Limb (tissue), 2 donors: ENCODE results near the gene B4GAT1.
"Not testable (repeated sequence)": the region's sequence is repeated elsewhere in the genome, so short reads cannot be mapped to it uniquely, and the experiment has no call there.

Experiments
- DNase-seq, 2 donors: peaks; one replicate each; pipeline ENCODE4 v3.0.0-alpha.2; 2016; ENCODE audit errors: extremely low spot score in 2 of 2

B4GAT1 gene

DNA sequence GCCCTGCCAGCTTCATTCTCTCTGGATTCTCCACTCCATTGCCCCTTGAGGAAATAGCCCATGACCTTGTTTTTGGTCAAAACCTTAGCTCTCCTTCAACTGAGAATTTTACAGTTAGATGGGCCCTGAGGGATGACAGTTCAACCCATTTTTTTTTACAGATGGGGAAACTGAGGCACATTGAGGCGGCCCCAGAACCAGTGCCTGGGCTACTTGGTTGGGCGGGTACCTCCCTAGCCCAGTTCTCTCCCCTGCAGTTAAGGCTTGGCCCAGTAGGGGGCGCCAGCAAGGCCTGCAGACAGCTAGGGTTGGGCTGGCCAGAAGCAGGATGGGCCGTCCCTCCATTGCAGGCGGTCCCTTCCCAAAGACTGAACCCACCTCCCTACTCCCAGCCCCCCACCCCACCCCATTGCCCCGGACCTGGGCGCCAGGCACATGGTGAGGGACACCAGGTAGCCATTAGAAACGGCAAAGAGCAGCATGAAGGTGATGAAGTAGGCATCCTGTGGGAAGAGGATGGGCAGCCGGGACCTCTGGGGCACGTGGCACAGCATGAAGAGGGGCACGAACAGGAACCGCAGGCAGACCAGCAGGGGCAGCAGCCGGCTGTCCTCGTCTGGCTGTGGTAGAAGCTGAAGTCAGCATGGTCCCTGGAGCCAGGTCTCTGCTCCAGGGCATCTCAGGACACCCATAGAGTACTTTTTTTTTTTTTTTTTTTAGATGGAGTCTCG, 16.5 kb upstream of the B4GAT1 start:
- peak in 1 of 2 donors; percentile 57 for DNase-seq

DNA sequence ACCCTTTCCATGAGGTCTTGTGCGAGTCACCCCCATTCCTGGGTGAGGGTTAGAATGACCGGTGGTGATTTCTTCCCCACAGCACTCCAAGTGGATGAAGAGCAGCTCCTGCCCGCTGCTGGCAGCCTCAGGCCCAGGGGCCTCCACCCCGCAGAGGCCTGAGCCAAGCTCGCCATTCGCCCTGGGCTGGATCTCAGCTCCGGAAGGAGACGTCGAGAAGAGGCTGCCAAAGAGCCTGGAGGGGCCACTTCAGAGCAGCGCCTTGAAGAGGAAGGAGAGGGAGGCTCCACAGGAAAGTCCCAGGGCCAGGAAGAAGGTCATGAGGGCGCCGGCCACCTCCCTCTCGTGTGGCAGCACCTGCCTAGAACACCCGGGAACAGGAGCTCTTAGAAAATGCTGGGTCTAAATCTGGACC, 15.8 kb upstream of the B4GAT1 start:
- no peak for DNase-seq

DNA sequence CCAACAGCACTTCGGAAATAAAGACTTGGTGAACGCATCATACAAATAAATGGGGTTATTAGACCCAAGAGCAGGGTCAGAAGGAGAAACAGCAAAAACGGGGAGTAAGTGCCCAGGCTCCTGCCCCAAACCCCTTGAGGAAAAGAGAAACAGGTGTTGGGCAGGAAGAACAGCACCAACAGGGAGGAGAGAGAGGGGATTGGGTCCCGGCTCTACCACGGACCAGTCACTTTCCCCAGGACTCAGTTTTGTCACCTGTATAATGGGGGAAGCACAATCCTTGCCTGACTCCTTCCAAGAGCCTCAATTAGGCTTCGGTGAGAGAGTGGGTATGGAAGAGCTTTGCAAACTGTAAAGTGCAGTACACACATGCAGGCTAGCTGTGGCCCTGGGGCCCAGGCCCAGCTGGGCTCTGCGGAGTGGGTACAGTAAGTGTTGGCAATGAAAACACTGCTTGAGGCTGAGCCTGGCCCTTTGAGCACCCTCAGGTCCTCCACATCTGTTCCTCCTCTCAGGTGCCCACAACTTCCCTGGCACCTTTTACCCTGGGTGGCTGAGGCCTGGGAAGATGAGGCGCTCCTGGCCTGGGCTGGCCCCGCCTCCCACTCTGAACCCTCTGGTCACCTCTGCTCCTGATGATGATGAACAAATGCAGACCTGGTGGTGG, 15.2 kb upstream of the B4GAT1 start:
- DNase-seq: no peak

DNA sequence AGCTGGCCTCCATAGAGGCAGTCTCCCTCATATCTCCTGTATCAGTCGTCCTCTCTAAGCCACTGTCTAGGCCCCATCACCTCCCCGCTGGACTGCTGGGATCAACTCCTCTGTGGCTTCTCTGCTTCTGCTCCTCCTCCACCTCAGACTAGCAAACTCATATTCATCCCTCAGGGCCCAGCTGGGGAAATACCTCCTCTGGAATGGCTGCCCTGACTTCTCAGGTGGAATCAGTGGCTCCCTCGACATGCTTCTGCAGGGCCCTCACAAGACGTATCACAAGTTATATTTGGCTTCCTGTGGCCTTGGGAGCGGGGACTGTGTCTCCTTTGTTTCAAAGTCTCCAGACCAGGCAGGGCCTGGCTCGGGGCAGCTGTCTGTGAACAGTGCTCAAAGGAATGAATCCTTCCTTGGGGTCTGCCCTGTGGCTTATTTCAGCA, 14.1 kb upstream of the B4GAT1 start:
- no peak for DNase-seq

DNA sequence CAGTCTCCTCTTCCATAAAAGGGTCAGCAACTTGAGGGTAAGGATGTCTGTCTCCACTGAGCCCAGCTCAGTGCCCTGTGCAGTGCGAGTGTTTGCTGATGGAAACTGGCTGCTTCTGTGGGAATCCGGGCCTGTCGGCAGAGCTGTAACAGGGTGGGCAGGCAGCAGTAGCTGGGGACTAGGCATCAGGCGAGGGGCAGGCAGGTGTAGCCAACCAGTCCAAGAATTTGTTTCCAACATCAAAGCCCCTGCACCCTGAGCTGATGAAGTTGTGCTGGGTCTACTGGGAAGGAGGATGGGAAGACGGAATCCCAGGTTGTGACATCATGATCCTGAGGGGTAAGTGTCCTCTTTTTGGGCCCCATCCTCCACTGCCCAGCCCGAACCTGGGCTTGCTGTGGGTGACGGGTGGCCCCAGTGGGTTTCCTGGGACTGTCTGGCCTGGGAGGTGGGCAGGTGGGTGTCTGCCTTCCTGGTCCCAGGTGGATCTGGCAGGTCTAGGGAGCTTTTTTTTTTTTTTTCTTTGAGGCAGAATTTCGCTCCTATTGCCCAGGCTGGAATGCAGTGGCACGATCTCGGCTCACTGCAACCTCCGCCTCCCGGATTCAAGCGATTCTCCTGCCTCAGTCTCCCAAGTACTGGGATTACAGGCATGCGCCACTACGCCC, 13.1 kb upstream of the B4GAT1 start:
- no peak for DNase-seq

DNA sequence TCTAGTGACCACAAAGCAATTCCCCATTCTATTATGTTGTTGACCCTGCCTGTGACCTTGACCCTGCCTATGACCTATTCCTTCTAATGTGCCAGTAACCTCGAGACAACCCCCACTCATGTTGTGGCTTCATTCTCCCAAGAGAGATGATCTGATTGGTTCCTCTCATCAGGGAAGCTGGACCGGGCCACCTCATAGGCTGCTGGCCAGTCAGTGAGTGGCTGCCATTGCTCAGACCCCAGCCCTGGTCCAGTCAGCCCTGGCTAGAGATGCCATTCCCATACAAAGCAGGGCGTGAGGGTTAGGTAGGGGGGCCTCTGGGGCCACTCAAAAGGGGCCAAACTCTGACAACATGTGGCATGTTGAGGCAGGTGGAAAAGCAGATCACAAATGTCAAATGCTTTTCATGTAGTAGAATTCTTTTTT, 12.2 kb upstream of the B4GAT1 start:
- no peak for DNase-seq

DNA sequence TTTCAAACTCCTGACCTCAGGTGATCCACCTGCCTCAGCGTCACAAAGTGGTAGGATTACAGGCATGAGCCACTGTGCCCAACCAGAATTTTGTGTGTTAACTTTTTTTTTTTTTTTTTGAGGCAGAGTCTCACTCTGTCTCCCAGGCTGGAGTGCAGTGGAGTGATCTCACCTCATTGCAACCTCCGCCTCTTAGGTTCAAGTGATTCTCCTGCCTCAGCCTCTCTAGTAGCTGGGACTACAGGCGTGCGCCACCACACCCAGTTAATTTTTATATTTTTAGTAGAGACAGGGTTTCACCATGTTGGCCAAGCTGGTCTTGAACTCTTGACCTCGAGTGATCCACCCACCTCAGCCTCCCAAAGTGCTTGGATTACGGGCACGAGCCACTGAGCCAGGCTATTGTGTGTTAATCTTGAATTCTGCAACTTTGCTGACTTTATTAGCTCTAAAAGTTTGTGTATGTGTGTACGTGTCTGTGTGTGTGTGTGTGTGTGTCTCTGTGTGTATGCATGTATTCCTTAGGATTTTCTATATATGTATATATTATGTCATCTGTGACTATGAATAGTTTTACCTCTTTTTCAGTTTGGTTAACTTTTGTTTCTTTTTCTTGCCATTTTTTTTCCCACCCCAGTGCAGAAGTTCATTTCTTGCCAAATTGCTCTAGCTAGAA, 3.3 kb upstream of the B4GAT1 start:
- DNase-seq: not testable (repeated sequence)

DNA sequence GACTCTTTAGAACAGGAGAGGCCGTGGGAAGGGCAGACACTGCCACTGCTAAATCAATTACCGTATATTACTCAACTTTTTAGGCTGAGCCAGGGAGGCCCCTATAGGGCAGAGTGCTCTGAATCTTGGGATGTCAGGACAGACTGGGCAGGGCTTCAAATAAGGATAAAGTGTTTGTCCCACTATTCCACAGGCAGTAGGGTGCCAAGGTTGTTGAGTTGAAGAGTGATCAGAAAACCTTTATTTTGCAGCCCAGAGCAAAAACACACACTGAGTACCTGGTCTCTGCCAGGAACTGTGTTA, 1.6 kb upstream of the B4GAT1 start:
- no peak for DNase-seq

DNA sequence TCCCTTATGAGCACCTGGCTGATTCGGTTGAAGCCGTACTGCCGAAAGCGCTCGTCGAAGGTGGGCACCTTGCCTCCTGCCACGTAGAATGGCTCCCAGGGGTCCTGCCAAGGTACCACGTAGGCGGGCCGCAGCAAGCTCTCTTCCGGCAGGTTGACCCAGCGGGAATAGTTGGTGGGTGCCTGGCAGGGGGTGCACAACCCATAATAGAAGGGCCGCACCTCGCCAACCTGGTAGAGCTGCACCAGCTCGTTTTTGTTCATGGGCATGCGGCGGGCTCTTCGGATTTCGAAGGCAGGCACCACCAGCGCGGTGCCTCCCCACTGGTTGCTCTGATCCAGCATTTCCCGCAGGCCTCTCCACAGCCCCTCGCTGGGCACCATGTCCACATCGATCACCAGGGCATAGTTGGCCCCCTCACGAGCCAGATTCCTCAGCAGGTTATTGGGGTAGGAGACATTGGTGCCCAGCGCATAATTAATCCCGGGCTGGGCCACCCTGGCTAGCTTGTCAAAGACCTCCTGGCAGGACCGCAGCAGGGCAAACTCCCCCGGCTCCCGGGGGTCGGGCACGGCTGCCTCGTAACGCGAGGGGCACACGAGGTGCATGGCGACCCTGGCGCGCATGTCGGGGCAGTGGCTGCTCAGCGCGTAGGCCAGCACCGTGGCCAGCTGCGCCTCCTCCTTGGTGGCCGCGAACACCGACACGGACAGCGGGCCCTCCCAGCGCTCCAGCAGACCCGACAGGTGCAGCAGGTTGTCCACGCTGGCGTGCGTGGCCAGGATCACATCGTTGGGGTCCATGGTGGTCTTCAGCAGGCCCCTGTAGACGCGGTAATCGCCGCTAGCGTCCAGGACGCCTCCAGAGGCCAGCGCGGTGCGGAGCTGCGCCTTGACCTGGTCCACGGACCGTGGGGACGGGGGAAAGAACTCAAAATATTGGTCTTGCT, 679 bp downstream of the B4GAT1 start:
- DNase-seq: no peak

DNA sequence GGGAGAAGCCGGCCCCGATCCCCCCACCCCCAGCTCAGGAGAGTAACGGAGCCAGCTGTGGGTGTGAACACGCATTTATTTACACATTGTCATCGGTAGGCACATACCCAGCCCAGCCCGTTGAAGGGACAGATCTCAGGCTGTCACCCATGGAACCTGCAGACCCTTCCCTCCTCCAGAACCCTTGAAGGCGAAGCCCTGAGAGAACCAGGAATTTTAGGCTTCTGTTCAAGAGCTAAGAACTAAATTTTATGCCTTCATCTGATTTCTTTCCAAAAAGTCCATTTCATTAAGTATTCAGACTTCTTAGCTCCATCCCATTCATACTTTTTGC, 2.1 kb downstream of the B4GAT1 start:
- DNase-seq: no peak

DNA sequence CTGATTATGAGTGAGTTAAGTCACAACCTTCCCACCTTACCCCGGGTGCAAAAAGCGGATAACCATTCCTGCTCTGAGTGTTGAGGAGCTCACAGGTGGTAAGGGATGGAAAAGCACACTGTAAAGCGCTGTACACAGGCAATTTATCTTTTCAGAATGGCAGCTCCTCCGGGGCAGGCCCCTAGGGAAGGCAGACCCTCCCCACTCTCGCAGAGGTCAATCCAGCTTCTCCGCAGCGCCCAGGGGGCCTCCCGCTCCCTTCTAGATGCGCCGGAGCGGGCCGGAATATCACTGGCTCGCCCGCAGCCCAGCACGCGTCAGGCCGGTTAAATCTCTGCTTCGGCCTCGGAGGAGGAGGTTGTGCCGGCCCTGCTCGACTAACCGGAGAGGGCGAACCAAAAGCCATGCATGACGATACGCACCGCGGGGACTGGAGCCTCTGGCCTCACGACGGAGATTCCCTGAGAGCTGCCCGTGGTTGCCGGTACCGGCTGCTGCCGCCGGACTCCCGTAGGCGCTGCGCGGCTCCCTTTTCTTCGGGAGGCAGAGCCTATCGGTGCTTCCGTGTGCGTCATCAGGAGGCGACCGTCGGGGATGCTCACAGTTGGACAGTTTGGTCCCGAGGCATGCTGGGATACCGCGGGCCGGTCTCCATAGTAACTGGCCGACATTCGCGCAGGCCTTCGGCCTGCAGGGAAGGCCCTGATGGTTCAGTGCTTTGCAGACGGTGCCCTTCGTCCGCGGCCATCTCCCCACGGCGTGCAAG, 2.7 kb downstream of the B4GAT1 start, which contains the start of gene BRMS1:
BRMS1 (minus strand) TSS at position 555 of the 766 bp plus-strand sequence. CDS start 2,870 bp downstream, outside the sequence.
- DNase-seq: peak; percentile 97

DNA sequence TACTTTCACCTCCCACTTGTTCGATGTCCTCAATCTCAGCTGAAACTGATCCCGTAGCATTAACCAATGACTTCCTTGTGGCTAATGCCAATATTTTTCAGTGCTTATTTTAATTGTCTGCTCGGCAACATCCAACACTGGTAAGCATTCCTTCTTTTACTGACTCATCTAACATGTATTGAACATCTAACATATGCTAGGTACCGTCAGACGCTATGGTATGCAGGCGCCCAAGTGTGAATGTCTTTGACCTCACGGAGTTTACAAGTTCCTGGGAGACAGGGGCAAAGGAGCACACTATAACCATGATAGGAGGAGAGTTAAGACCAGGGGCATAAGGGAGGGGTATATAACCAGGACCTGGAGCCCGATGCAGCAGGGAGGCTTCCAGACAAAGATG, 4.3 kb downstream of the B4GAT1 start:
- no peak for DNase-seq

DNA sequence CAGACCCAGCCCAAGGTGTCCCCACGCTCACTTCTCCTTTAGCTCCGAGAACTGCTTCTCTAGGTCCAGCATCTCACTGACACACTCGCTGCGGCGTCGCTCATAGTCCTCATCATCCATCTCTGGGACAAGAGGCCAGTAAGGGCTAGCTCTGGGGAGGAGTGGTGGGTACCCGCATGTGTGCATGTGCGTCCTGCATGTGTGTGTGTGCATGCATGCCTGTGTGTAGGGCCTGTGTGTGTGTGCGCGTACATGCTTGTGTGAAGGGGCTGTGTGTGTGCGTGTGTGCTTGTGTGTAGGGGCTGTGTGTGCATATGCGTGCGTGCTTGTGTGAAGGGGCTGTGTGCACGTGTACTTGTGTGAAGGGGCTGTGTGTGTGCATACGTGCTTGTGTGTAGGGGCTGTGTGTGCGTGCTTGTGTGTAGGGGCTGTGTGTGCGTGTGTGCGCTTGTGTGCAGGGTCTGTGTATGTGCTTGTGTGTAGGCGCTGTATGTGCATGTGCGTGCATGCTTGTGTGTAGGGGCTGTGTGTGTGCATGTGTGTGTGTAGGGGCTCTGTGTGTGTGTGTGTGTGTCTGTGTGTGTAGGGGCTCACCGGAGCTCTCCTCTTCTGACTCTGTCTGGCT, 5.8 kb downstream of the B4GAT1 start:
- no peak for DNase-seq

DNA sequence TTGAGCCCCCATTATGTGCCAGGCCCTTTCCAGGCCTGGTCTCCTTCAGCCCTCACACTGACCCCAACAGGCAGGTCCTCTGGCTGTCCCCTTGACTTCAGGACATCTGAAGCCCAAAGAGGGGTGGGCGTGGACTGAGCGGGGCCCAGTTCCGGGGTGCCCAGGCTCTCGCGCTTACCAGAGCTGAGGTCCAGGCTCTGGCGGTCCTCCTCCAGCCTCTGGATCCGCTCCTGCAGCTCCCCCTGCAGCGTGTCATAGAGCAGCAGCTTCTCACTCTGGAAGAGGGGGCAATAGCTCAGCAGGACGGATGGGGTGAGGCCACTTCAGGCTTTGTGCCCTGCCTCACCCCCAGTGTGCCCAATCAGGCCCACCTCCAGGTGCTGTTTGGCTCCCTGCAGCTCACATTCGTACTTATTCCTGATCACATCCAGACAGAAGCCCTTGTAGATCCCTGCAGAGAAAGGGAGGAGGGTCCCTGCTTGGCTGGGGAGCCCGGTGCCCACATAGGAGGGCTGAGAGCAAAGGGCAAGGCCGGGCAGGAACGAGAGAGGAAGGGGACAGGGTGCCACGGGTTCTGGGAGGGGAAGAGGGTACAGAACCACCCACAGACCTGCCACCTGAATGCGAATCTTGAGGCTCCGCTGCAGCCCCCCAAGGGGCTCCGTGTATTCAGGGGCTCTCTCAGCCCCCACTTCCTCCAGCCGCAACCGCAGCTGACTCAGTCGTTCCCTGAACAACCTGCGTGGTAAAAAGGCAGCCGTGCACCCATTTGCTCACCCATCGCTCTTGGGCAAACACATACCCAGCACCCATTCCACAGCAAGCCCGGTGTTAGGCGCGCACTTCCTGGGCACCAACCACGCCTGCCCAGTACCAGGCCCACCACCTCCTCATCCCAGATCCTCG, 6.6 kb downstream of the B4GAT1 start:
- DNase-seq: no peak

DNA sequence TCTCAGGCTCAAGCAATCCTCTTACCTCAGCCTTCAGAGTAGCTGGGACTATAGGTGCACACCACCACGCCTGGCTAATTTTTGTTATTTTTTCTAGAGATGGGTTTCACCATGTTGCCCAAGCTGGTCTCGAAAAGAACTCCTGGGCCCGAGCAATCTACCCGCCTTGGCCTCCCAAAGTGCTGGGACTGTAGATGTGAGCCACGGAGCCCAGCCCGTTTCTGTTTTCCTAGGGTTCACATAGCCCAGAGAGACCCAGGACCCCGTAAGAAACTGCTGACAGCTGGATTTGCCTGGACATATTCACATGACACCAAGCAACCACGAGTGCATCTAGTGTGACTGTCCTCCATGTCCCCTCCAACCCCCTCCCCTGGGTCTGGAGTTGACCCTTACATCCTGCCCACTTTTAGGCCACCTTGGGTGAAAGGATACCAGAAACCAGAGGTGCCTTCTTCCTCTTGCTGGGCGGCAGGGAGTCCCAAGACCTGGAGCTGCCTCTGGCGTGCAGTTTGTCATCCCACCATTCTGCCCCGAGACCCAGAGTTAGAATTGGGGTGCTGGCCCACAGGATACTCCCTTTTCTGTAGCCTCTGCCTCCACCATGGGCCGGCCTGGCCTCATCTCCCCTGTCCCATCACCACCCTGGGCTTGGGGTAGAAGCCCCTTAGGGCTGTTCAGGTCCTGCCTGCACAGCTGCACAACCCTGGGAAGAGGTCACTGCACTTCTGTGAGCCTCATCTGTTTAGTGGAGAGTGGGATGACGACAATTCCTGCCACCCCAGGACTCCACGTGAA, 7.5 kb downstream of the B4GAT1 start:
- DNase-seq: no peak

DNA sequence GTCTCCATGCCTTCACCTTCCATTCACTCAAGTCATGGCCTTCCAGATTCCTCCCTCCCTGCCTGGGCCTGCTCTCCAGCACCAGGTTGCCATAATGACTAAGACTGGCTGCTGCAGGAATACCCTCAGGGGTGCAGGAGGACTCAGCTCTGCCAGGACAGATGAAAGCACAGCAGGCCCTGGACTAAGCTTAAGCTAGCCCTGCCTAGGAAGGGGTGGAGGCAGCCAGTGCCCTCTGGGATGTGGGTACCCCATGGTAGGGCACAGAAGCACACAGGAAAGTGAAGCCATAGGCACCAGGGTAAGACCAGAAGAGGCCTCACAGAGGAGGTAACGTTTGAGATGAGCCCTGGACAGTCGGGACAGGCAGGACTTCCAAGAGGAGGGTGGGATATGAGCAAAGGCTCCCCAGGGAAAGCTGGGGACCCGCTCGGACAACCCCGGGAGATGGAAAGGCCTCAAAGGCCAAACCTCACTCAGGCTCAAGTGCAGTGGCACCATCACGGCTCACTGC, 8.2 kb downstream of the B4GAT1 start:
- no peak for DNase-seq

DNA sequence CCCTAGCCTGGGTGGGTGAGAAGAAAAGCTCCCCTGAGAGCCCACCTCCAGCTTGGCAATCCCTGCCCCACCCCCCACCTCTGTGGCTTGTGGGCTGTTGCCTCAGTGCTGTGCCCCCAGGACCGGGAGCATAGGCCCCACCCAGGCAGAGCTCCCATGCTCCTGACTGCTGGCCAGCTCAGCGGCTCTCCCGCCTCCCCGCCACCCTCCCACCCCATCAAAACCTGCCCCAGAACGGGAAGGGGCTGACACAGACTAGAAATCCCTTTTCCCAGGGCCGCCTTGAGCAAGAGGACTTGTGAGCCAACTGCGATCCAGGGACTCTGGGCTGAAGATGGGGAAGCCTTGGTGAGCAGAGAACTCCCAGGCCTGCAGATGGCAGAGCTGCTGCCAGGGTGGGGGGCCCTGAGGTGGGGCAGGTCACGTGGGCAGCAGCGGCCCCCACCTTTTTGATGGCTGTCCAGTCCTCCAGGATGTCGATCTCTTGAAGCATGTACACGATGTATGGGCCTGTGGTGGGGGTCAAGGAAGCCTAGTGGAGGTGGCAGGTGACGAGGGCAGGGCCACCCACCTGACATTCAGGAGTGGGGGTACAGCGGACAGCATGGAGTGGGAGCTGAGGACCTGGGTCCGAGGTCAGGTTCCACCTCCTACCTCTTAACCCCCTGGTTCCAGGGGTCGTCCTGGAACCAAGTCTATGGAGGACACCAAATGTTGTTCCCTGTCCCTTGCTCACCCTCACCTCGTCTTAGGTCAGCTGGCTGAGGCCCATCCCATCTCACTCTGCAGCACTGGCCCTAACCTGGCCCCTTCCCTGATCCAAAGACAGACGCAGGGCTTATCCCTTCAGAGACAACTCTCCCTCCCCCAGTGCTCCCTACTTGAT, 8.9 kb downstream of the B4GAT1 start:
- no peak for DNase-seq
